ENCODE data around the gene PINK1. TPM values are rescaled to one million over a fixed set of nuclear protein-coding genes. Genes with fewer than 3 reads are reported as not detected.
"Not testable (repeated sequence)": the region's sequence is repeated elsewhere in the genome, so short reads cannot be mapped to it uniquely, and the experiment has no call there.

The PINK1 gene
- total RNA-seq, 1 donor: 79.3 TPM

DNA sequence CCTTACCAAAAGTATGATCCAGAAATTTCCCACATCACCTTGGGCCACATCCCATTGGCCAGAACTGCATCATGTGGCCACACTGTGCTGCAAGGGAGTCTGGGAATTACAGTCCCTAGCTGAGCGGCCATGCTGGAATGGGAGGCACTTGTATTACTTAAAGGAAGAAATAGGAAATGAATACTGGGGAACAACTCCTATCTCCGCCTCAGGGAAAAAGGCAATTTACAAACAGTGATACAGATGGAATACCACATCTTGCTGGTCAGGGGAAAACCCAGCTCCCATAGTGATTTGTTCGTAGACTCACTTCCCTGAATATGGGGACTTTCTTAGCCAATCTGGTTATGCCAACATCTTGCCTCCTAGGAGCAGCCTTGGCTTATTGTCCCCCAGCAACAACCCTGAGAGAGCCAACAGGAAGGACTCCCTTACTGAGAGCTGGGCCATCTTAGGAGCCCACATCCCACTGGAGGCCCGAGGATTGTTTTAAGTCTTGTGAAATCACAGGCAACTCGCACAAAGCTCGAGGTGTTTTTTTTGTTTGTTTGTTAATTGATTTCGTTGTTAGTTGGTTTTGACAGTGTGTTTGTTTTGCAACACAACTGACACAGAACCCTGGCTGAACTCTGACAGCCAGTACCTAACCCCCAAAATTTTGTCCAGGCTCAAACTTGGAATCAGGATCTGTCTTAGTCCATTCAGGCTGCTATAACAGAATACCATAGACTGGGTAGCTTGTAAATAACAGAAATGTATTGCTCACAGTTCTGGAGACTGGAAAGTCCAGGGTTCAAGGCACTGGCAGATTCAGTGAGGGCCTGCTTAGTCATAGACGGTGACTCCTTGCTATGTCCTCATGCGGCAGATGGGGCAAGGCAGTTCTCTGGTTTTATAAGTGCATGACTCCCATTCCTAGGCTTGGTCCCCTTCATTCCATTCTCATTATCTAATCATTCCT lies 29.5 kb upstream of the PINK1 start:
- Histone ChIP-seq H3K4me3 (ENCODE audit: insufficient read depth, low read length) (no peak overlapping the region), H3K27me3 (ENCODE audit: insufficient read depth, low read length) (no peaks in the 10 kb centered on the region), H3K79me2 (ENCODE audit: insufficient read depth, low read length) (no peaks in the 10 kb centered on the region), H3K27ac (ENCODE audit: low read depth, low read length) (peak overlapping the region; percentile 89), H3K9me3 (ENCODE audit: low read depth, low read length) (no peaks in the 10 kb centered on the region), H4K20me1 (ENCODE audit: insufficient read depth, low read length) (no peaks in the 10 kb centered on the region), H2AFZ (ENCODE audit: low read length) (peak overlapping the region; percentile 42), H3K4me2 (ENCODE audit: insufficient read depth, low read length) (peak overlapping the region; percentile 26), H3K36me3 (ENCODE audit: insufficient read depth, low read length) (no peaks in the 10 kb centered on the region), H3K4me1 (ENCODE audit: insufficient read depth, low read length) (peaks cover 50% of the 10 kb centered on the region)
- TF ChIP-seq, protein P1, sequence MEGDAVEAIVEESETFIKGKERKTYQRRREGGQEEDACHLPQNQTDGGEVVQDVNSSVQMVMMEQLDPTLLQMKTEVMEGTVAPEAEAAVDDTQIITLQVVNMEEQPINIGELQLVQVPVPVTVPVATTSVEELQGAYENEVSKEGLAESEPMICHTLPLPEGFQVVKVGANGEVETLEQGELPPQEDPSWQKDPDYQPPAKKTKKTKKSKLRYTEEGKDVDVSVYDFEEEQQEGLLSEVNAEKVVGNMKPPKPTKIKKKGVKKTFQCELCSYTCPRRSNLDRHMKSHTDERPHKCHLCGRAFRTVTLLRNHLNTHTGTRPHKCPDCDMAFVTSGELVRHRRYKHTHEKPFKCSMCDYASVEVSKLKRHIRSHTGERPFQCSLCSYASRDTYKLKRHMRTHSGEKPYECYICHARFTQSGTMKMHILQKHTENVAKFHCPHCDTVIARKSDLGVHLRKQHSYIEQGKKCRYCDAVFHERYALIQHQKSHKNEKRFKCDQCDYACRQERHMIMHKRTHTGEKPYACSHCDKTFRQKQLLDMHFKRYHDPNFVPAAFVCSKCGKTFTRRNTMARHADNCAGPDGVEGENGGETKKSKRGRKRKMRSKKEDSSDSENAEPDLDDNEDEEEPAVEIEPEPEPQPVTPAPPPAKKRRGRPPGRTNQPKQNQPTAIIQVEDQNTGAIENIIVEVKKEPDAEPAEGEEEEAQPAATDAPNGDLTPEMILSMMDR (IDR thresholded peaks at IDR 0.05; ENCODE audit: extremely low read depth, low read depth, low read length): no peak
- peak; percentile 84 for DNase-seq (ENCODE audit: insufficient read length, low spot score, missing footprints)

DNA sequence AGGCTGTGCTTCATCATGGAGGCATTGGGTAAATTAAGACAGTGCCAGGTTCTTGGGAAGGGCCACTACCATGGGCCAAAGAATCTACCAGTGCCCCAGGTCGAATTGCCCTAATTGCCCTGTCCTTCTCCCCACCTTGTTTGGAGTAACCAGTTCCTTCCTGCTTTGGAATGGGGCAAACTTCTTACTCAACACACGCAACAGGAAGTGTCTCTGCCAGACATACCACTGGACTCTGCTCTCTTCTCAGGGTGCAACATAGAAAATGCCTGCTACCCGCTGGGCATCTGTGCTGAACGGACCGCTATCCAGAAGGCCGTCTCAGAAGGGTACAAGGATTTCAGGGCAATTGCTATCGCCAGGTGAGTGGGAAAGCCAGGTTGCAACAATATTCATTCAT lies 28.6 kb upstream of the PINK1 start:
- Histone ChIP-seq H3K27ac (ENCODE audit: low read depth, low read length) (peak overlapping the region; percentile 75), H3K4me3 (ENCODE audit: insufficient read depth, low read length) (no peak overlapping the region), H3K27me3 (ENCODE audit: insufficient read depth, low read length) (no peaks in the 10 kb centered on the region), H3K9me3 (ENCODE audit: low read depth, low read length) (no peaks in the 10 kb centered on the region), H3K4me1 (ENCODE audit: insufficient read depth, low read length) (peaks cover 50% of the 10 kb centered on the region), H3K79me2 (ENCODE audit: insufficient read depth, low read length) (no peaks in the 10 kb centered on the region), H3K4me2 (ENCODE audit: insufficient read depth, low read length) (peak overlapping the region; percentile 6), H3K36me3 (ENCODE audit: insufficient read depth, low read length) (no peaks in the 10 kb centered on the region), H4K20me1 (ENCODE audit: insufficient read depth, low read length) (no peaks in the 10 kb centered on the region), H2AFZ (ENCODE audit: low read length) (no peak overlapping the region)
- TF ChIP-seq, protein P1 (IDR thresholded peaks at IDR 0.05; ENCODE audit: extremely low read depth, low read depth, low read length): no peak
- DNase-seq (ENCODE audit: insufficient read length, low spot score, missing footprints): peak; percentile 13

DNA sequence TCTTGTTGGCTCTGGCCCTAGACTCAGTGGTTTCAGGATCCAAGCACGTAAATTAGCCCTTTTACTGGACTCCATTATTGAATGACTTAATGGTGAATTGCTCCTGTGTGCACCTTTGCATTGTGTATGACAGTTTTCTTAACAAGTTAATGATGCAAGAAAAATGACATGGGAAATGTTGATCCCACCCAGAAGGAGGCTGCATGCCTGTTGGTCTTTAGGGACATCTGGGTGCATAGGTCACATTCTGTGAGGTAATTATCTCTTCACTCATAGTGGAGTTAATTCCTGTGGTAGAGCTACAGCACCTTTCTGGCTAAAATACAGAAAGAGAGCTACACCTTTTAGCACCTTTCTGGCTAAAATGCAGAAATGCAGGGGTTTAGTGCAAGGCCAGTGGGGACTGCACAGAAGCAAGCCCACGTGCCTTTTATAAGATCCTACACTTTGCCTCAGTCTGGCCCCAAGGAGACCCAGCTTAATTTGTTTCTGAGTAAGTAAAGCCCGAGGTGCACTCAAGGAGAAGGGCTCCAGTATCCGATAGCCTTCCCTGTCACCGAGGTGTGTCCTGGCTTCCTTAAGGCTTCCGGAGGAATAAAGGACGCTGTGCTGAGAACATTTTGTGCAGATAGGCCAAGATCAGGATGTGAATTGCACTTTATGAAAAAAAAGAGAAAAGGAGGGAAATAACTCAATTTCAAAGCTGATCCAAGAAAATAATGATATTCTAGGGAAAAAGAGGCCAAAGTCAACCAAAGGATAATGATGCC lies 26.3 kb upstream of the PINK1 start:
- not testable (repeated sequence) for H3K36me3 ChIP-seq (ENCODE audit: insufficient read depth, low read length); H2AFZ ChIP-seq (ENCODE audit: low read length); H3K27me3 ChIP-seq (ENCODE audit: insufficient read depth, low read length); H3K9me3 ChIP-seq (ENCODE audit: low read depth, low read length); H4K20me1 ChIP-seq (ENCODE audit: insufficient read depth, low read length); H3K4me2 ChIP-seq (ENCODE audit: insufficient read depth, low read length); H3K79me2 ChIP-seq (ENCODE audit: insufficient read depth, low read length); DNase-seq (ENCODE audit: insufficient read length, low spot score, missing footprints); H3K27ac ChIP-seq (ENCODE audit: low read depth, low read length); H3K4me3 ChIP-seq (ENCODE audit: insufficient read depth, low read length)
- peaks cover 29% of the 10 kb centered on the region for H3K4me1 ChIP-seq (ENCODE audit: insufficient read depth, low read length)

DNA sequence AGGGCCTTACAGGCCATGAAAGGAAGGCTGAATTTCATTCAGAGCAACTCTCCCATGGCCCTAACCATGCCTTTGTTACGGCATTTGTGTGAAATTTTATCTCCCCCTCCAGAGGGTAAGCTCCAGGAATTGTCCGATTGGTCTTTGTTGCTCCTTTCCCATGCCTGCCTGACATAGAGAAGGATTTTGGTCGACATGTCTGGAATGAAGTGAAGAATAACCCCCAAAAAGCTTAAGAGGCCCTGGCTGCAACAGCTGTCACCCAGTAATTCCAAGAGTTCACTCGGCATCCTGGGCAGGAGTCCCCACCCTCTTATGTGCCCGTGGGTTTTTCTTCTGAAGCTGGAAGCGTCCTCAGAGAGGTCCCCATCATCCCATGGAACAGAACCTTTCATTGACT lies 23.7 kb upstream of the PINK1 start:
- TF ChIP-seq, protein P1 (IDR thresholded peaks at IDR 0.05; ENCODE audit: extremely low read depth, low read depth, low read length): no peak
- no peaks in the 10 kb centered on the region for H3K79me2 ChIP-seq (ENCODE audit: insufficient read depth, low read length)
- no peak overlapping the region for H3K4me3 ChIP-seq (ENCODE audit: insufficient read depth, low read length)
- DNase-seq (ENCODE audit: insufficient read length, low spot score, missing footprints): peak; percentile 9
- H3K4me2 ChIP-seq (ENCODE audit: insufficient read depth, low read length): no peak overlapping the region
- H3K4me1 ChIP-seq (ENCODE audit: insufficient read depth, low read length): peaks cover 22% of the 10 kb centered on the region
- H3K27ac ChIP-seq (ENCODE audit: low read depth, low read length): no peak overlapping the region
- no peaks in the 10 kb centered on the region for H4K20me1 ChIP-seq (ENCODE audit: insufficient read depth, low read length)
- H3K9me3 ChIP-seq (ENCODE audit: low read depth, low read length): no peaks in the 10 kb centered on the region
- no peak overlapping the region for H2AFZ ChIP-seq (ENCODE audit: low read length)
- H3K36me3 ChIP-seq (ENCODE audit: insufficient read depth, low read length): no peaks in the 10 kb centered on the region
- H3K27me3 ChIP-seq (ENCODE audit: insufficient read depth, low read length): no peaks in the 10 kb centered on the region

Measured in osteoblast (primary cell).